Psoas muscle (tissue), 8 donors: ENCODE data around the gene PPP2R5A. TPM values are rescaled to one million over a fixed set of nuclear protein-coding genes. Genes with fewer than 3 reads are reported as not detected.

Source experiments
- ATAC-seq, 4 donors: fragments of 200-7000 bp; cut with Tn5 transposase; one replicate each; pipeline ENCODE4 v1.9.1; 2020; ENCODE audit warnings: moderate library complexity in 3 of 4, mild to moderate bottlenecking in 2 of 4
- DNase-seq, 2 donors: peaks; one replicate each; pipeline ENCODE4 v3.0.0-alpha.2; 2020
- H3K27ac ChIP-seq: fragments of 200-600 bp; one replicate; pipeline ENCODE4 v1.8.0; 2022
- H3K27me3 ChIP-seq, 3 donors: fragments of 200-600 bp in 1 of 3; one replicate each; pipeline versions ENCODE4 v1.6.1 to v1.8.0; 2013 to 2022; ENCODE audit warnings: low read length in 2 of 3, mild to moderate bottlenecking in 2 of 3, moderate library complexity in 1 of 3; ENCODE audit not compliant: insufficient read depth in 3 of 3
- H3K36me3 ChIP-seq, 2 donors: fragments of 200-600 bp in 1 of 2; one replicate each; pipeline versions ENCODE4 v1.6.1 to v1.8.0; 2013 to 2022; ENCODE audit warnings: low read depth in 1 of 2, mild to moderate bottlenecking in 1 of 2, moderate library complexity in 1 of 2; ENCODE audit not compliant: insufficient read depth in 1 of 2
- H3K4me1 ChIP-seq: fragments of 200-600 bp; one replicate; pipeline ENCODE4 v1.8.0; 2022
- H3K4me3 ChIP-seq: fragments of 200-600 bp; one replicate; pipeline ENCODE4 v1.8.0; 2022; ENCODE audit warnings: mild to moderate bottlenecking
- H3K9me3 ChIP-seq: fragments of 200-600 bp; one replicate; pipeline ENCODE4 v1.8.0; 2022
- CTCF ChIP-seq: fragments of 200-600 bp; IDR thresholded peaks from one replicate; pipeline ENCODE4 v1.8.0; 2022; ENCODE audit warnings: antibody characterized with exemption
- WGBS, 3 donors: extraction: QIAGEN DNeasy Blood & Tissue Kit; methylation state at CpG; one replicate each; pipeline versions ENCODE4 v1.1.6 to v1.1.7; 2013; 5-methylcytosine and 5-hydroxymethylcytosine counted together
- intact Hi-C, 2 donors: fragments of 100-400 bp; cut with DNase I; formaldehyde crosslinking; loops; one replicate each; pipeline versions ENCODE4 v1.11.0 to v1.14.2; 2022
- polyA plus RNA-seq, 3 donors: library from polyadenylated mRNA; stranded (reverse); fragments of 200-250 nt; gene quantifications; one replicate each; pipeline ENCODE4 v1.2.3, GENCODE V29; 2013
- total RNA-seq, 4 donors: library from RNA; stranded (reverse); fragmentation: NEBNext Ultra II Directional in 2 of 4; extraction: Animal tissue kit (Norgen Biotek cat#: 25700) in 2 of 4; gene quantifications; one replicate each; pipeline versions ENCODE4 v1.2.1 to v1.2.4, GENCODE V29; 2021 to 2023
- donor health status: healthy with polysubstance abuse.
- donor health status: DM: no; HTN: no; CAD: no; lungs with moderate emphysema.
- donor health status: Bipolar disorder and iron deficiency.
- donor health status: healthy.
- donor health status: DM: yes; HTN: yes; CAD: no.
- donor health status: DM: no; HTN: no; CAD: no.
- donor health status: DM: no; HTN: no; CAD: no.
- donor health status: DM: yes; HTN: yes; CAD: no.

The PPP2R5A gene
- total and polyA plus RNA-seq, 7 donors: 27.7 to 55.1 (median 29.7) TPM

DNA sequence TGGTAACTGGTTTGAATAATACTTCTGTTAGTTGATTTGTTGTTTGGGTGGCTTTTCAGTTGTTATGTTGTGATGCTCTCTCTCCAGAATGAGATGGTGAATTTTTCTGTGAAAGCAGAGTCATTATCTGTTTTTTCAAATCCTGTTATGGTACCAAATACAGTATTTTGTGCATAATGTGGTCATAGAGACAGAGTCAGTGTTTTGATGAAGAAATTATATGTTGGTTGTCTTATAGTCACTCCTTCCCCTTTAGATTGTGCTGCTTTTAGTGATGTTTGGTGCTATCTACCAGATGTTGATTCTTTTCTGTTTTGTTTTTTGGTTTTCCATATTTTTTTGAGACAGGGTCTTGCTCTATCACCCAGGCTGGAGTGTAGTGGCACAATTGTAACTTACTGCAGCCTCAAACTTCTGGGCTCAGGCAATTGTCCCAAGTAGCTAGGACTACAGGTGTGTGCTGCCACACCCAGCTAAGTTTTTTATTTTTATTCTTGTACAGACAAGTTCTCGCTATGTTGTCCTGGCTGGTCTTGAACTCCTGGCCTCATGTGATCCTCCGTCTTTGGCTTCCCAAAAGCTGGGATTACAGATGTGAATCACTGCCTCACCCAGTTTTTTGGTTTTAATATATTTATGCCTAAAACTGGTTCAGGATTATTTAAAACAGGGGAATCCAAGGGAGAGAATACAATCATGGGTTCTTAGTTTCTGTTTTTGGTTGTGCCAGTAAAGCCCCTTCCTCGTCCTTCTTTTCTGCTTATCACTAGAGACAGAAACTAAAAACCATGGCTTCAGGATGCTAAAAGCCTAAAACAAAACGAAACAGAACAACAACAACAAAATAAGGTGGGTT, 7.3 kb downstream of the PPP2R5A start:
- H3K4me3 ChIP-seq: no peak overlapping the region
- no peak for ATAC-seq
- intact Hi-C loops: loop anchor here in 1 of 2 donors (5.0 kb wide), 1 partner anchor 220 kb away; no protein-coding TSS in a partner anchor
- no peaks in the 10 kb centered on the region for H3K27me3 ChIP-seq
- peaks cover 86% of the 10 kb centered on the region for H3K4me1 ChIP-seq
- peak overlapping the region; percentile 11 for H3K27ac ChIP-seq
- H3K9me3 ChIP-seq: no peaks in the 10 kb centered on the region
- TF ChIP-seq CTCF: no peak
- H3K36me3 ChIP-seq: no peaks in the 10 kb centered on the region
- DNase-seq: no peak
- WGBS, 3 donors: 48 to 74% (median 65%) methylated on average over 4 of the region's 4 CpGs

- peaks cover 78% of the 10 kb centered on the region for H3K4me1 ChIP-seq
- peak; percentile 47 to 59 (median 54) for ATAC-seq
- H3K27me3 ChIP-seq: no peaks in the 10 kb centered on the region
- intact Hi-C loops: loop anchor here in 1 of 2 donors (5.0 kb wide), 1 partner anchor 221 kb away; no protein-coding TSS in a partner anchor
- no peak for DNase-seq
- no peaks in the 10 kb centered on the region for H3K36me3 ChIP-seq
- H3K4me3 ChIP-seq: no peak overlapping the region
- H3K27ac ChIP-seq: peak overlapping the region; percentile 26
- 36 to 54% (median 43%) methylated on average over 1 of the region's 1 CpG for WGBS, 3 donors
- H3K9me3 ChIP-seq: no peaks in the 10 kb centered on the region
- TF ChIP-seq CTCF: peak; percentile 27
These were observed 8.4 kb downstream of the PPP2R5A start for GRCh38 chr1:212293579-212293978.

DNA sequence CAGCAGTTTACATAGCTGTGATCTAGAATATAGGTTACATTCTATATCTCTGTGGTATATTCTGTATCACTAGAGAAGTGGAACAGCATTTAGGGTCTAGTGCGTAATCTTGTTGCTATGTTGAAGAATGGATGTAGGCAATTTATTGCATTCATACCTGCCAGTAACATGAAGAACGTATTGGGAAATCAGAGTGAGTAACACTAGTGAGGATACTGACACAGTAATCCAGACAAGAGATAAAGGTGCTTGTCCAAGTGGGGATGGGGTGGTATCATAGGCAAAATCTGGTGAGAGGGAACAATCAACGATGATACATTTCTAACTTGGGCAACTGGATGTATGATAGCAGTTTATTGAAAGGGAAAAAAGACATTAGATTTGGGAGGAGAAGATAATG, 9.8 kb downstream of the PPP2R5A start:
- WGBS, 3 donors: 70 to 83% (median 74%) methylated on average over 3 of the region's 3 CpGs
- DNase-seq (no peak), ATAC-seq (peak in 3 of 4 donors; percentile 66 to 79 (median 75))
- no peaks in the 10 kb centered on the region for H3K27me3 ChIP-seq
- intact Hi-C loops: loop anchor here in 1 of 2 donors (5.0 kb wide), 1 partner anchor 223 kb away; no protein-coding TSS in a partner anchor
- no peak overlapping the region for H3K4me3 ChIP-seq
- peak overlapping the region; percentile 3 for H3K27ac ChIP-seq
- H3K9me3 ChIP-seq: no peaks in the 10 kb centered on the region
- H3K36me3 ChIP-seq: no peaks in the 10 kb centered on the region
- TF ChIP-seq CTCF: no peak
- peaks cover 65% of the 10 kb centered on the region for H3K4me1 ChIP-seq

DNA sequence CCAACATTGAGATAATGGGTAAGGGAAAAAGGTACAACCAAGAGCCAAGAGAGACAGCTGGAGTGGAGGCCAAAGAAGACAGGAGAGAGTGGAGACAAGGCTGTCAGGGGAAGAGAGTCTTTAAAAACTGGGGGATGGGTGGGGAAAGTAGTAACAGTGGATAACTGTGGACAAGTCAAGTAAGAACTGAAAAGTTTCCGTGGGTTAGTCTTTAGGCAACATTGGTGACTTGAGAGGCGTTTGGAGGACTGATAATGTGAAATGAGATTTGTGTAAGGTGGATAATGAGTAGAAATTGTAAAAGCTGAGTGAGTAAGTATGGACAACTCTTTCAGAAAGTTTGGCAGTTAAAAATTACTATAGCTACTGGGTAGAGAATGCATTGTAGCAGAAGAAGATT, 10.4 kb downstream of the PPP2R5A start:
- H3K4me1 ChIP-seq: peaks cover 63% of the 10 kb centered on the region
- H3K36me3 ChIP-seq: no peaks in the 10 kb centered on the region
- no peaks in the 10 kb centered on the region for H3K27me3 ChIP-seq
- ATAC-seq (peak in 1 of 4 donors; percentile 18), DNase-seq (no peak)
- peak overlapping the region; percentile 3 for H3K27ac ChIP-seq
- no peak for TF ChIP-seq CTCF
- intact Hi-C loops: no loop called here
- H3K4me3 ChIP-seq: no peak overlapping the region
- no peaks in the 10 kb centered on the region for H3K9me3 ChIP-seq
- 85% methylated on average over 2 of the region's 2 CpGs for WGBS, 3 donors
